Endometrium (tissue), 2 donors: ENCODE results near the gene RICTOR.
"Not testable (repeated sequence)": the region's sequence is repeated elsewhere in the genome, so short reads cannot be mapped to it uniquely, and the experiment has no call there.

ENCODE experiments used
- FAIRE-seq: peaks from 2 replicates; lab custom pipeline; 2012; peaks lifted over from hg19 to GRCh38; lab: Jason Lieb, UNC
- donor health status: control.
- donor health status: control.

RICTOR gene

GRCh38 chr5:39006650-39007049 lies 67.5 kb downstream of the RICTOR start:
- FAIRE-seq: peak; percentile 23

- FAIRE-seq: no peak
Measured at GRCh38 chr5:39005566-39006232, 68.5 kb downstream of the RICTOR start.

GRCh38 chr5:39001683-39002082 lies 72.5 kb downstream of the RICTOR start:
- no peak for FAIRE-seq

- no peak for FAIRE-seq
Measured at GRCh38 chr5:38999037-38999436, 75.2 kb downstream of the RICTOR start.

- FAIRE-seq: no peak
Measured at GRCh38 chr5:38997591-38997990, 76.6 kb downstream of the RICTOR start.

- no peak for FAIRE-seq
Measured at GRCh38 chr5:38996123-38996522, 78.1 kb downstream of the RICTOR start.

GRCh38 chr5:38994324-38994927 lies 79.8 kb downstream of the RICTOR start:
- peak; percentile 85 for FAIRE-seq

DNA sequence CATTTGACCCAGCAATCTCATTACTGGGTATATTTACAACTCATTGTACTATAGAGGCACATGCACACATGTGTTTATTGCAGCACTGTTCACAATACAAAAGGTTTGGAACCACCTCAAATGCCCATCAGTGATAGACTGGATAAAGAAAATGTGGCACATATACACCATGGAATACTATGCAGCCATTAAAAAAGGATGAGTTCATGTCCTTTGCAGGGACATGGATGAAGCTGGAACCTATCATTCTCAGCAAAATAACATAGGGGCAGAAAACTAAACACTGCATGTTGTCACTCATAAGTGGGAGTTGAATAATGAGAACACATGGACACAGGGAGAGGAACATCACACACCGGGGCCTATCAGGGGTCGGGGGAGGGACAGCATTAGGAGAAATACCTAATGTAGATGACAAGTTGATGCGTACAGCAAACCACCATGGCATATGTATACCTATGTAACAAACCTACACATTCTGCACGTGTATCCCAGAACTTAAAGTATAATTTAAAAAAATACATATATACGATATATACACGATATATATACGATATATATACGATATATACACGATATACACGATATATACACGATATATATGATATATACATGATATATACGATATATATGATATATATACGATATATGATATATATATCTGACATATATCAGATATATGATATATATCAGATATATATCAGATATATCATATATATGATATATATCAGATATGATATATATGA lies 84.1 kb downstream of the RICTOR start:
- FAIRE-seq: not testable (repeated sequence)

GRCh38 chr5:38985909-38986452 lies 88.2 kb downstream of the RICTOR start:
- FAIRE-seq: no peak

DNA sequence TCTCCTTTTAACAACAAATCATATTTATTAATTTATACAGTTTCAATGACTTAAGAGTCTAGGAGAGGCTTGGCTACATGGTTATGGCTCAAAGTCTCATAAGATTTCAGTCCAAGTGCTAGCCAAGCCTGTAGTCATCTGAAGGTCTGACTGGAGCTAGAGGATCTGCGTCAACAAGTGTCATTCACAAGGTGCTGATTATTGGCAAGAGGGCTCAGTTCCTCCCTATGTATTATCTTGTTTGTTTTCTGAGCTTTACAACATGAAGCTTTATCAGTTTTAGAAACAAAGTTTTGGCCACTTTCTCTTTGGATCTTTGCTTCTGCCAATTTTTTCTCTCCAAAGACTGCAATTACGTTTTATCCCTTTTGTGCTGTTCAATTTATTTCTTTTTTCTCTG lies 94.7 kb downstream of the RICTOR start:
- FAIRE-seq: no peak

DNA sequence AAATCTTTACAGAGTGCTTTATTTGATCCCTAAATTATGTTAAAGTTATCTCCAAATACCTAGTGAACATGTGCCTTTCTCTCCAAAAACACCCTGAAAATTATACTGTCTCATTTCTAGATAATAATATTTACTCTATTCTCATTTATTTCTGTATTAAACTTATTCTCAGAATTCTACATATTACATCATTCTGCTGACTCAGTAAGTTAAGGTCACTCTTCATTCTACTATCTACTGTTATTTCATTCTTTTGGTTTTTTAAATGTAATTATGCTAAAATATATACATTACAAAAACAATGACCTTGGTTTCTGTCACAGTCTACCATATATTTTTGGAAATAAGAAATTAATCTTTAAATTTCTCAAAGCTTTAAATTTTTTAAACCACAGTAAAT lies 96.2 kb downstream of the RICTOR start:
- peak; percentile 33 for FAIRE-seq

DNA sequence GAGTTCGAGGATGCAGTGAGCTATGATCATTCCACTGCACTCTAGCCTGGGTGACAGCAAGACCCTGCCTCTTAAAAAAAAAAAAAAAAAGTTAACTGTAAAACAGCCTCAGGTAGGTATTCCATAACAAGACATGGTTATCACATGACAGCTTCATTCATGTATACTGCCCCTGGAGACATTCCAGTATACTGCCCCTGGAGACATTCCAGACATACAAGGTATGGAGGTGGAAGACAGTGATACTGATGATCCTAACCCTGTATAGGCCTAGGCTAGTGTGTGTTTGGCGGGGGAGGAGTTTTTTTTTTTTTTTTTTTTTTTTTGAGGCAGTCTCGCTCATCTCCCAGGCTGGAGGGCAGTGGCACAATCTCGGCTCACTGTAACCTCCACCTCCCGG lies 105.5 kb downstream of the RICTOR start:
- no peak for FAIRE-seq

DNA sequence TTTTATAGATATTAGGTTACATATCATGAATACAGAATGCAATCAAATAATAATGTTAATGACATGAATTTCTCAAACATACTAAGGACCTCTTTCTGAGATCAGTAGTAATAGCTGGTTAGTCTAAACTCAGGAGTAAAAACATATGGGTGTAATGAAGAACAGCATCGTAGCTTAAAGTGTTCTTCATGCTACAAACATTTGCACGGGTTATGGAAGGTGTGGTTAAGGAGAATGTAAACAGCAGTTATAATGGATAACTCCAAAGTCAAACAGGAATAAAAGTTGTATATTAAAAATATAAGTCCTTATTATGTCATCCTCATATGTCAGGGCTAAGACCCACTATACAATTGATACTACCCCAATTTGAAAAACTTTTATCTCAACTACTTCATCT lies 112.5 kb downstream of the RICTOR start:
- no peak for FAIRE-seq

GRCh38 chr5:38953426-38954012 lies 120.7 kb downstream of the RICTOR start:
- FAIRE-seq: no peak

DNA sequence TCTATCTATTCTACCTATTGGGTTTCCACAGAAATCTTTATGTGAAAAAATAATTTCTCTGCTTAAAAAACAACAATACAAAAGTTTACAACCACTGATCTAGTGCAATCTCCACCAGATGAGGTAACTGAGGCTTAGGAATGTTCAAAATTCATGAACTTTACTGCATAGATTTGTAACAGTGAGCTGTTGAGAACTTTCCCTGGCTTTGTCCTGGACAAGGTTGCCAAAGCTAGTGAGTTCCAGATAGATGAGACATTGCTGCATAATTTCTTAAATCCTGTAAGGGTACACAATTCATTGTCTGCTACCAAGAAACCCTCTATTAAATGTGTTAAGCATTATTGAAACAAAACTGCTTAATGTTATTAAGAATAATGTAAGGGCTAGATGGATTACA lies 125.7 kb downstream of the RICTOR start:
- FAIRE-seq: no peak

DNA sequence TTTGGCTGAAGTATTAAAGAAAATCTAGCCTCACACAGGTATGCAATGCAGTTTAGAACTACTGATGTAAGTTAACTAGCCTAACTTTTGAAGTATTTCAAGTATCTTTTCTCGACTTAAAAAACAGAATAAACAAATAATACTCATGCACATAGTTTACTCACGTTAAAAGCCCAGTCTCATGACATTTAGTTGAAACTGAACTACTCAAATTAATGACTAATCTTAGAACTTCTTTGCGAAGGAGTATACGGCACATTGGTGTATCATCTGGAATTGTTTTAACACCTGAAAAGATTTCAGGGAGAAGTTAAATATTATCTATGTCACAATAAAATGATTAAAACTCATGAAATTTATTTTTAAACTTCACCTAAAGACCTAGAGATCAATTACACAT lies 129.9 kb downstream of the RICTOR start:
- no peak for FAIRE-seq

GRCh38 chr5:38941912-38942311 lies 132.3 kb downstream of the RICTOR start:
- no peak for FAIRE-seq

- no peak for FAIRE-seq
Measured at GRCh38 chr5:38940230-38940858, 133.9 kb downstream of the RICTOR start.

- no peak for FAIRE-seq
Measured at GRCh38 chr5:38938973-38939372, 135.2 kb downstream of the RICTOR start.

GRCh38 chr5:38938424-38938823 lies 135.8 kb downstream of the RICTOR start:
- FAIRE-seq: no peak

- FAIRE-seq: no peak
Measured at GRCh38 chr5:38936269-38936668, 137.9 kb downstream of the RICTOR start.

GRCh38 chr5:38935437-38935836 lies 138.8 kb downstream of the RICTOR start:
- FAIRE-seq: peak; percentile 4
